HCT116 (cell line): ENCODE data around the gene CDCP1. TPM values are rescaled to one million over a fixed set of nuclear protein-coding genes. Genes with fewer than 3 reads are reported as not detected.

Source experiments
- ATAC-seq: fragments of 200-7000 bp; cut with Tn5 transposase; 2 replicates; pipeline ENCODE4 v1.9.1; 2020; ENCODE audit warnings: mild to moderate bottlenecking, moderate library complexity
- BruUV-seq: library from RNA; stranded (reverse); fragments of 400-500 nt; replicated peaks from 2 replicates; lab custom pipeline; 2021; lab: Mats Ljungman, UMichigan
- CTCF ChIA-PET: fragments of 300-600 bp; sonication (Branson Sonifier 250); formaldehyde crosslinking; loops from one replicate; lab custom pipeline; 2021; ENCODE audit warnings: antibody characterized with exemption; lab: Charles Lee
- POLR2A ChIA-PET: fragments of 300-600, 350-600 bp; sonication (Branson Sonifier 250); formaldehyde crosslinking; loops from one replicate; lab custom pipeline; 2021; ENCODE audit warnings: antibody characterized with exemption; lab: Charles Lee
- RAD21 ChIA-PET, 2 experiments: fragments of 300-600 bp; sonication (Branson Sonifier 250); formaldehyde crosslinking; loops; one replicate each; lab custom pipeline; 2023; ENCODE audit warnings: low total read pairs in 2 of 2; ENCODE audit not compliant: uncharacterized antibody in 2 of 2, unreplicated experiment in 2 of 2, low non-redundant PET in 1 of 2; lab: Charles Lee
- DNase-seq: peaks from one replicate; pipeline ENCODE4 v3.0.0-alpha.2; 2010; ENCODE audit warnings: low read depth, low spot score
- H2AFZ ChIP-seq: fragments of 200-600 bp; shearing (Covaris generic), sonication (generic); 2 replicates; pipeline ENCODE4 v1.6.1; 2017; ENCODE audit warnings: low read depth, mixed run types, mixed read lengths, antibody characterized with exemption, low read length; ENCODE audit not compliant: poor library complexity, severe bottlenecking
- H3K27ac ChIP-seq: 2 replicates; pipeline ENCODE4 v1.5.1; 2012; ENCODE audit warnings: low read depth, low read length
- H3K27me3 ChIP-seq: fragments of 200-600 bp; sonication (generic); 2 replicates; pipeline ENCODE4 v1.6.1; 2016; ENCODE audit warnings: mixed run types, low read length, mixed read lengths; ENCODE audit not compliant: insufficient read depth
- H3K36me3 ChIP-seq, 2 experiments: fragments of 200-500 bp in 1 of 2; fragments of 200-600 bp in 1 of 2; sonication (Bioruptor generic) in 1 of 2; sonication (generic) in 1 of 2; 2 replicates each; pipeline versions ENCODE4 v1.5.1 to v1.6.1; 2014 to 2016; ENCODE audit warnings: low read length in 2 of 2, inconsistent platforms in 1 of 2, mixed read lengths in 1 of 2, mixed run types in 1 of 2; ENCODE audit not compliant: insufficient read depth in 2 of 2, control insufficient read depth in 1 of 2
- H3K4me1 ChIP-seq, 2 experiments: fragments of 200-600 bp in 1 of 2; sonication (generic) in 1 of 2; 2 replicates each; pipeline versions ENCODE4 v1.5.1 to v1.6.1; 2012 to 2017; ENCODE audit warnings: low read length in 2 of 2, inconsistent platforms in 1 of 2, mild to moderate bottlenecking in 1 of 2, mixed read lengths in 1 of 2, mixed run types in 1 of 2, moderate library complexity in 1 of 2; ENCODE audit not compliant: insufficient read depth in 2 of 2, control insufficient read depth in 1 of 2
- H3K4me2 ChIP-seq: fragments of 200-600 bp; sonication (generic); 2 replicates; pipeline ENCODE4 v1.6.1; 2017; ENCODE audit warnings: mixed run types, low read length, mixed read lengths
- H3K4me3 ChIP-seq, 2 experiments: fragments of 200-600 bp in 1 of 2; sonication (generic) in 1 of 2; replicated peaks in 1 of 2; 2 replicates each; pipeline ENCODE4 v1.5.1; 2011 to 2016; ENCODE audit warnings: low read length in 2 of 2, control low read depth in 1 of 2, low read depth in 1 of 2, mild to moderate bottlenecking in 1 of 2, mixed read lengths in 1 of 2, mixed run types in 1 of 2
- H3K79me2 ChIP-seq: fragments of 200-600 bp; sonication (generic); 2 replicates; pipeline ENCODE4 v1.6.1; 2017; ENCODE audit warnings: mild to moderate bottlenecking, mixed run types, low read length, moderate library complexity, mixed read lengths; ENCODE audit not compliant: insufficient read depth
- H3K9ac ChIP-seq: fragments of 200-600 bp; sonication (generic); 2 replicates; pipeline ENCODE4 v1.6.1; 2016; ENCODE audit warnings: low read length, mixed read lengths
- H3K9me2 ChIP-seq: fragments of 200-600 bp; sonication (generic), shearing (Covaris generic); 2 replicates; pipeline ENCODE4 v1.6.1; 2017; ENCODE audit warnings: mixed run types, mild to moderate bottlenecking, moderate library complexity; ENCODE audit not compliant: insufficient read depth
- H3K9me3 ChIP-seq, 2 experiments: fragments of 200-500 bp in 1 of 2; fragments of 200-600 bp in 1 of 2; sonication (Bioruptor generic) in 1 of 2; sonication (generic) in 1 of 2; 2 replicates each; pipeline ENCODE4 v1.6.1; 2014 to 2017; ENCODE audit warnings: low read length in 2 of 2, mixed read lengths in 2 of 2, inconsistent platforms in 1 of 2, low read depth in 1 of 2, mild to moderate bottlenecking in 1 of 2, mixed run types in 1 of 2, moderate library complexity in 1 of 2; ENCODE audit not compliant: control insufficient read depth in 1 of 2, insufficient read depth in 1 of 2
- H4K20me1 ChIP-seq: fragments of 200-600 bp; sonication (generic), shearing (Covaris generic); 2 replicates; pipeline ENCODE4 v1.6.1; 2017; ENCODE audit warnings: mixed run types, mild to moderate bottlenecking, moderate library complexity; ENCODE audit not compliant: insufficient read depth
- JUND ChIP-seq: IDR thresholded peaks from 2 replicates; pipeline ENCODE4 v1.6.1; 2012
- YY1 ChIP-seq: IDR thresholded peaks from 2 replicates; pipeline ENCODE4 v1.6.1; 2011; ENCODE audit warnings: low read length, low read depth, moderate library complexity, mild to moderate bottlenecking; ENCODE audit not compliant: insufficient replicate concordance; ENCODE audit errors: extremely low read depth
- ZBTB33 ChIP-seq: IDR thresholded peaks from 2 replicates; pipeline ENCODE4 v1.6.1; 2011; ENCODE audit warnings: mild to moderate bottlenecking, low read length, moderate library complexity; ENCODE audit not compliant: insufficient replicate concordance; ENCODE audit errors: extremely low read depth
- intact Hi-C: fragments of 100-400 bp; cut with micrococcal nuclease; formaldehyde crosslinking; loops from 2 replicates; pipeline ENCODE4 v1.10.0; 2022
- total RNA-seq: library from RNA; stranded (reverse); gene quantifications from one replicate; pipeline ENCODE4 v1.2.1, GENCODE V29; 2021; ENCODE audit not compliant: unreplicated experiment

Gene CDCP1
- total RNA-seq, 1 experiment from 2014 or later, result 196 TPM

- ChIA-PET RAD21 (interaction anchor here (0.6 to 1.0 kb wide), 4 partner anchors 11 to 87 kb away, joined by 3 to 9 read pairs (median 4); no protein-coding TSS in a partner anchor), POLR2A (interaction anchor here (1.0 to 3.7 kb wide), 9 partner anchors 11 to 87 kb away, joined by 3 to 31 read pairs (median 6); partner anchors contain the start of gene CDCP1), CTCF (interaction anchor here (1.2 to 1.5 kb wide), 2 partner anchors 82 to 87 kb away, joined by 10 to 11 read pairs; no protein-coding TSS in a partner anchor)
- no TSS peak for BruUV-seq
- TF ChIP-seq YY1 (peak; percentile 9), JUND (no peak), ZBTB33 (no peak)
- Histone ChIP-seq H3K9me2 (no peaks in the 10 kb centered on the region), H3K9ac (peak overlapping the region; percentile 61), H3K4me2 (peak overlapping the region; percentile 72), H3K4me3 (peak overlapping the region; percentile 6 to 33; a peak in 3 of 4 replicates), H3K79me2 (peaks cover 100% of the 10 kb centered on the region), H3K9me3 (no peaks in the 10 kb centered on the region), H3K27me3 (no peaks in the 10 kb centered on the region), H4K20me1 (no peaks in the 10 kb centered on the region), H3K4me1 (peaks cover 96 to 100% of the 10 kb centered on the region in 2 experiments), H3K36me3 (peaks cover 4 to 16% of the 10 kb centered on the region in 2 experiments; a peak in 3 of 4 replicates), H2AFZ (no peak overlapping the region), H3K27ac (peak overlapping the region; percentile 91)
- ATAC-seq (peak; percentile 3; the same call in 1 of the 2 replicates), DNase-seq (no peak)
- intact Hi-C loops, result loop anchor here (5.0 kb wide), 1 partner anchor 81 kb away; no protein-coding TSS in a partner anchor
These were observed 23.1 kb downstream of the CDCP1 start for GRCh38 chr3:45123030-45123429.
